ENCODE data around the gene ITGAD. TPM values are rescaled to one million over a fixed set of nuclear protein-coding genes. Genes with fewer than 3 reads are reported as not detected.

Gene ITGAD
- polyA plus RNA-seq, 4 donors, result 0.07 to 0.29 (median 0.20) TPM

GRCh38 chr16:31458073-31458843 is 65.1 kb downstream of the ITGAD start:
- no peak for DNase-seq (ENCODE audit: low read depth in 4 of 4, low spot score in 3 of 4)

GRCh38 chr16:31458844-31459686 is 65.9 kb downstream of the ITGAD start, which contains the start of gene ARMC5:
ARMC5 (plus strand) TSS chr16:31459501; CDS start chr16:31459525, 24 bp downstream.
- peak; percentile 95 to 99 (median 96) for DNase-seq (ENCODE audit: low read depth in 4 of 4, low spot score in 3 of 4)

- peak; percentile 99 for DNase-seq (ENCODE audit: low read depth in 4 of 4, low spot score in 3 of 4)
Measured at GRCh38 chr16:31459687-31460581, 66.8 kb downstream of the ITGAD start.

- no peak for DNase-seq (ENCODE audit: low read depth in 4 of 4, low spot score in 3 of 4)
Measured at GRCh38 chr16:31460582-31461002, 67.5 kb downstream of the ITGAD start.

GRCh38 chr16:31461201-31461920 is 68.2 kb downstream of the ITGAD start:
- no peak for DNase-seq (ENCODE audit: low read depth in 4 of 4, low spot score in 3 of 4)

- DNase-seq (ENCODE audit: low read depth in 4 of 4, low spot score in 3 of 4), result no peak
Measured at GRCh38 chr16:31461921-31462804, 69.0 kb downstream of the ITGAD start.

GRCh38 chr16:31464348-31464769 is 71.2 kb downstream of the ITGAD start:
- DNase-seq (ENCODE audit: low read depth in 4 of 4, low spot score in 3 of 4), result no peak

- DNase-seq (ENCODE audit: low read depth in 4 of 4, low spot score in 3 of 4), result no peak
Measured at GRCh38 chr16:31464781-31465260, 71.7 kb downstream of the ITGAD start.

- no peak for DNase-seq (ENCODE audit: low read depth in 4 of 4, low spot score in 3 of 4)
Measured at GRCh38 chr16:31465788-31466370, 72.7 kb downstream of the ITGAD start.

GRCh38 chr16:31466381-31466841 is 73.3 kb downstream of the ITGAD start:
- no peak for DNase-seq (ENCODE audit: low read depth in 4 of 4, low spot score in 3 of 4)

- no peak for DNase-seq (ENCODE audit: low read depth in 4 of 4, low spot score in 3 of 4)
Measured at GRCh38 chr16:31467151-31467773, 74.1 kb downstream of the ITGAD start.

GRCh38 chr16:31467858-31468257 is 74.7 kb downstream of the ITGAD start:
- no peak for DNase-seq (ENCODE audit: low read depth in 4 of 4, low spot score in 3 of 4)

GRCh38 chr16:31470615-31471014 is 77.5 kb downstream of the ITGAD start:
- DNase-seq (ENCODE audit: low read depth in 4 of 4, low spot score in 3 of 4), result no peak

- no peak for DNase-seq (ENCODE audit: low read depth in 4 of 4, low spot score in 3 of 4)
Measured at GRCh38 chr16:31471241-31471874, 78.2 kb downstream of the ITGAD start.

- no peak for DNase-seq (ENCODE audit: low read depth in 4 of 4, low spot score in 3 of 4)
Measured at GRCh38 chr16:31471875-31472708, 79.0 kb downstream of the ITGAD start, which contains the start of gene TGFB1I1. TGFB1I1 (plus strand) TSS chr16:31472152; CDS start chr16:31472189, 37 bp downstream.

- DNase-seq (ENCODE audit: low read depth in 4 of 4, low spot score in 3 of 4), result no peak
Measured at GRCh38 chr16:31472709-31473203, 79.6 kb downstream of the ITGAD start.
